GM21367 (cell line): ENCODE data around the gene KRTAP10-5.
"Not testable (repeated sequence)": the region's sequence is repeated elsewhere in the genome, so short reads cannot be mapped to it uniquely, and the experiment has no call there.

Source experiments
- ATAC-seq: cut with Tn5 transposase; IDR thresholded peaks from one replicate; pipeline ENCODE4 v1.9.1; 2021; ENCODE audit not compliant: unreplicated experiment

KRTAP10-5 gene

GRCh38 chr21:44551340-44551961, 29.0 kb downstream of the KRTAP10-5 start, which contains the start of gene KRTAP10-2:
Gene KRTAP10-2 (minus strand): TSS chr21:44551505. CDS start chr21:44551458, 47 bp downstream.
- ATAC-seq = no peak

GRCh38 chr21:44550807-44551206, 29.6 kb downstream of the KRTAP10-5 start:
- ATAC-seq = no peak

DNA sequence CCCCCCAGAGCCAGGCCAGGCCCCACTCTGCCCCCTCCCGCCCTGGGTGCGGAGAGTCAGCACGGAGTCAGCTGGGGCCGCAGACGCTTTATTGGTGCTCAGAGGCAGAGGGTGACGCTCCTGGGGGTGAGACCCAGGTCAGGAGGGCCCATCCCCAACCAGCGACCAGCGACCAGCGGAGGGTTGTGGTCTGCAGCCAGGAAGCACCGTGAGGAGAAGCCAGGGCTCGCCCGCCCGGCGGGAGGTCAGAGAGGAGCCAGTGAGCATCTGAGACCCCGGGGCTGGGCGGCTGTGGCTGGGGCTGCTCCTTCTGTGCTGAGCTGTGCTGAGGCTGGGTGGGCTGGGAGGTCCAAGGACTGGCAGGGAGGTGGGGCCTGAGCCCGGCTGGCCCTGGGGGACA, 30.1 kb downstream of the KRTAP10-5 start:
- ATAC-seq = not testable (repeated sequence)

- no peak for ATAC-seq
Measured at GRCh38 chr21:44549525-44550211, 30.7 kb downstream of the KRTAP10-5 start.

- ATAC-seq = no peak
Measured at GRCh38 chr21:44548922-44549321, 31.5 kb downstream of the KRTAP10-5 start.

DNA sequence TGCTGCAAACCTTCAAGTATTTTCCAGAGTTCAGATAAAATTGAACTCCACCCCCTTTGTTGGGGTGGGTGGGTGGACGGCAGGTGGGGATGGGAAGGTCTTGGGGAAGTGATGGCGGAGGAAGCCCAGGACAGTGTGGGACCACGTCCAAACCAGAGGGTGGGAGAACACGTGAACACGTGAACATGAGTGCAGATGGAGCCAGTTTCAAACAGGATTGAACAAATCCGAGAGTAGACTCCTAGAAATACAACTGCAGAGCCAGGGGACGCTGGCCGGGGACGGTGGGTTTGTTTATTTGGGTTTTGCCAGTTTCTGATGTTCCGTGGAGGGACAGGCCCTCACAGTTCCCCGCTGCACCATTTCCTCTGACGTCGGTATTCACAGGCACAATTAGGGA, 32.0 kb downstream of the KRTAP10-5 start:
- no peak for ATAC-seq

- ATAC-seq = no peak
Measured at GRCh38 chr21:44547656-44548331, 32.6 kb downstream of the KRTAP10-5 start.

- ATAC-seq = no peak
Measured at GRCh38 chr21:44544566-44544965, 35.8 kb downstream of the KRTAP10-5 start.

GRCh38 chr21:44542716-44543115, 37.7 kb downstream of the KRTAP10-5 start:
- no peak for ATAC-seq

- no peak for ATAC-seq
Measured at GRCh38 chr21:44540741-44541288, 39.6 kb downstream of the KRTAP10-5 start.

- no peak for ATAC-seq
Measured at GRCh38 chr21:44539991-44540666, 40.3 kb downstream of the KRTAP10-5 start, which contains the start of gene KRTAP10-1. Gene KRTAP10-1 (minus strand): TSS chr21:44540195. CDS start chr21:44540150, 45 bp downstream.

GRCh38 chr21:44539046-44539445, 41.4 kb downstream of the KRTAP10-5 start:
- no peak for ATAC-seq

DNA sequence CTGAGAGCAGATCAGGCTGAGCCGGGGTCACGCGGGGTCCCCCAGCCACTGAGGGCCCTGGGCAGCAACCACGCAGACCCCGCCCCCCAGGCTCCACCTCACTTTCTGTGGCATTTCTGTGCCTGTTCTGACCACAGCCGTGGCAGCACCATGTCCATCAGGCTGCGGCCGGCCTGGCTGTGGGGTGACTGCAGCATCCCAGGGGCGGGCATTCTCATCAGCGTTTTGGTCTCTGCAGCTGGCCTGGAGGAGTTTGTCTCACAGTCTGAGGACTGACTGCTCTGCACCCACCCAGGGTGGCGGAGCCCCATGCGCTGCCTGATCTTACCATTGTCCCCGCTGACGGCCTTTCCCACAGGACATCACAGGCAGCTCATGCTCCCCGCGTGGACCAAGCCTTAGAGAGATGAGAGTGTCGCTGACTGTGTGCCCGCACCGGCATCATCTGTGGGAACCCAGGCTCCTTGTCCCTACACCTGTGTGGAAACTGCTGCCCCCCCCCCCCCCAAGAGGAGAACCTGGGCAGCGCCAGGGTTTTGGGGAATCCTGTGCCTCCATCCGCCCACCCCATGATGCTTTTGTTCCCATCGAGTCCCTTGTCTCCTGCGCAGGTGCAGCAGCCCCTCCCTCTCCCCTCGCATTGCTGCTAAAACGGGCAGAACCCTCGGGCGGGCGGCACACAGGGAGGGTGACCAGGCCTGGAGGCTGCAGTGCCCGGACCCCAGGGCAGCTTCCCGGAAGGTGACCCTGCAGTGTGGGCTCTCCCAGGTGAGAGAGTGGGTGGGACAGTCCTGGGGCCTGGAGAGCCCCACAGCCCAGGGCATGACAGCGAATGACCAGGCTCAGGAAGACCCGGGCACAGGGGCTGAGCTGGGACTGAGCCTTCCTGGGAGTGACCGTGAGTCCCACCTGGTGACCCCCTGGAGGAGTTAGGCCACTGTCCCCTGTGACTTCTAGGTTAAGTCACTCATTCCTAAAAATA, 42.2 kb downstream of the KRTAP10-5 start:
- no peak for ATAC-seq

DNA sequence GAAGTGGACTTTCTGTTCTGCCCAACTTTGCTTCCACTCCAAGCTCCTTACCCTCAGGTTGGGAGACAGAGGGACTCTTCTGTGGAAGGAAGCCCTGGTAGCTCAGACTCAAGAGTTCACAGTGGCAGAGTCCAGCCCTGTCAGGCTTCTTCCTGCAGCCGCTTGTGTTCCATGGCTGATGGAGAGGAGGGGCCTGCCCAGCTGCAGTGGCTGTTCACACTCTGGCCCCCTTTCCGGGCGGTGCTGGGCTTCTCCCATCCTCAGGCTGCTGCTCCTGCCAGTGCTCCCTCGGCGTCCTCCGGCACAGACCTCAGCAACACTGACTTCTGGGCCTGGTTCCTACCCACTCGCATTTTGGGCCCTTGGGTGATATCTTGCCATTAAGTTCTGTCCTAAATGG, 44.4 kb downstream of the KRTAP10-5 start:
- no peak for ATAC-seq

DNA sequence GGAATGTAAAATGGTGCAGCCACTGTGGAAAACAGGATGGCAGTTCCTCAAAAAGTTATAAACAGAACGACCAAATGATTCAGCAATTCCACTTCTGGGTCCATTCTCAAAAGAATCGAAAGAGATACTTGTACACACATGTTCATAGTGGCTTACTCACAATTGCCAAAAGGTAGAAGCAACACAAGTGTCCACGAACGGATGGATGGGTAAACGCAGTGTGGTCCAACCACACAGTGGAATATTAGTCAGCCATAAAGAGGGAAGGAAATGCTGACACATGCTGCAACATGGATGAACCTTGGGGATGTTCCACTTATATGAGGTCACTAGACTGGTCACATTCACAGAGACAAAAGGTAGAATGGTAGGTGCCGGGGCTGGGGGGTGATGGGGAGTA, 45.7 kb downstream of the KRTAP10-5 start:
- ATAC-seq = no peak

DNA sequence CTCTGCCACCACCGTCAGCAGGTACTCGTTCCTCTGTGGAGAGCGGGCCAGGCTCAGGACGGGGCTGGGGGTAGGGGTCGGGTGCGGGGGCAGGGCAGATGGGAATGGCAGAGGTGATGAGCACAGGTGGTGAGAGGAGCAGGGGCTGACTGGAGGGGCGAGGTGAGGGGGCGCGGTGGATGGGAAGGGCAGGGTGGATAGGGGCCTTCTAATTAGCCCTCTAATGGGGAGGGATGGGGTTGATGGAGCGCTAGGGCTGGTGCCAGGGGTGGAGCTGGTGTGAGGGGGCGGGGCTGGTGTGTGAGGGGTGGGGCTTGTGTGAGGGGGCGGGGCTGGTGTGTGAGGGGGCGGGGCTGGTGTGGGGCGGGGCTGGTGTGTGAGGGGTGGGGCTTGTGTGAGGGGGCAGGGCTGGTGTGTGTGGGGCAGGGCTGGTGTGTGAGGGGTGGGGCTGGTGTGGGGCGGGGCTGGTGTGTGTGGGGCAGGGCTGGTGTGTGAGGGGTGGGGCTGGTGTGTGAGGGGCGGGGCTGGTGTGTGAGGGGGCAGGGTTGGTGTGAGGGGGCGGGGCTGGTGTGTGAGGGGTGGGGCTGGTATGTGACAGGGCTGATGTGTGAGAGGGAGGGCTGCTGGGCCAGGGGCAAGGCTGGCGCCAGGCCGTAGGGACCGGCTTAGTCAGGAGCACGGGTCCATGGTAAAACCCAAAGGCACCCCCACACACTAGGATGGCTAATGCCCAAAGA, 46.3 kb downstream of the KRTAP10-5 start:
- no peak for ATAC-seq

DNA sequence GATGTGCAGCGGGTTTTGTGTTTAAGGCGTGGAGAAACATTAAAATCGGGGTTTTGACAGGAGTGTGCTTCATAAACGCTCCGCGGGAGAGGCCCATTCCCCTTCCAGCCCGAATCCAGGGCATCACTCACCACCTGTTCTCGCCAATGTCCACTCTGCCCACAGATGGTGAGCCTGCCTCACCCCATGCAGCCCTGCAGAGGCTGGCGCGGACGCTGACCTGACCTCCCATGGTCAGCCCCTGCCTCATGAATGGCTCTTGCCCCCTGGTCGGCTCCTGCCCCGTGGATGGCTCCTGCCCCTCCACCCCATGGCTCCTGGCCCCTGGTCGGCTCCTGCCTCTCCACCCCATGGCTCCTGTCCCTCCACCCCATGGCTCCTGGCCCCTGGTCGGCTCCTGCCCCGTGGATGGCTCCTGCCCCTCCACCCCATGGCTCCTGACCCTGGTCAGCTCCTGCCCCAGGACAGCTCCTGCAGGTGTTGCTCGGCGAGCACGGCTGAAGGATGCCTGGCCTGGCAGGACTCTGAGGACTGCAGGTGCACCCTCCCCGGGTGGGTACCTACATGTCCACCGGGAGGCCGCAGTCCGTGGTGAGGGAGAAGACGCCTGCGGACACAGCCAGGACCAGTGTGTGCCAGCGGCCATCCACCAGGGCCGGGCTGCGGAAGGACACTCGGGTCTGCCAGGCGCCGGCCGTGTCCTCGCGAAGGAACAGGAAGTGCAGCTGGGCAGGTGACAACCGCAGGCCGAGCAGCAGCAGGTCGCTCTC, 47.1 kb downstream of the KRTAP10-5 start:
- ATAC-seq = no peak

GRCh38 chr21:44532712-44533111, 47.7 kb downstream of the KRTAP10-5 start:
- no peak for ATAC-seq
